HUES48 (cell line): ENCODE data around the gene PKD1.
"Not testable (repeated sequence)": the region's sequence is repeated elsewhere in the genome, so short reads cannot be mapped to it uniquely, and the experiment has no call there.

Experiments used
- H3K27ac ChIP-seq: one replicate; pipeline ENCODE4 v1.7.0; 2013; ENCODE audit warnings: low read depth, low read length, inconsistent platforms
- H3K27me3 ChIP-seq: 2 replicates; pipeline ENCODE4 v1.6.1; 2013; ENCODE audit warnings: mild to moderate bottlenecking, low read length; ENCODE audit not compliant: control insufficient read depth, insufficient read depth
- H3K36me3 ChIP-seq: 2 replicates; pipeline ENCODE4 v1.6.1; 2013; ENCODE audit warnings: low read length; ENCODE audit not compliant: control insufficient read depth, insufficient read depth
- H3K4me1 ChIP-seq: 2 replicates; pipeline ENCODE4 v1.6.1; 2013; ENCODE audit warnings: mild to moderate bottlenecking, low read length; ENCODE audit not compliant: control insufficient read depth, insufficient read depth
- H3K4me3 ChIP-seq: 2 replicates; pipeline ENCODE4 v1.5.1; 2013; ENCODE audit warnings: mild to moderate bottlenecking, low read depth, low read length
- H3K9ac ChIP-seq: 2 replicates; pipeline ENCODE4 v1.6.1; 2013; ENCODE audit warnings: mild to moderate bottlenecking, low read depth, low read length, moderate library complexity
- H3K9me3 ChIP-seq: 2 replicates; pipeline ENCODE4 v1.6.1; 2013; ENCODE audit warnings: low read length; ENCODE audit not compliant: control insufficient read depth, insufficient read depth

PKD1 gene

DNA sequence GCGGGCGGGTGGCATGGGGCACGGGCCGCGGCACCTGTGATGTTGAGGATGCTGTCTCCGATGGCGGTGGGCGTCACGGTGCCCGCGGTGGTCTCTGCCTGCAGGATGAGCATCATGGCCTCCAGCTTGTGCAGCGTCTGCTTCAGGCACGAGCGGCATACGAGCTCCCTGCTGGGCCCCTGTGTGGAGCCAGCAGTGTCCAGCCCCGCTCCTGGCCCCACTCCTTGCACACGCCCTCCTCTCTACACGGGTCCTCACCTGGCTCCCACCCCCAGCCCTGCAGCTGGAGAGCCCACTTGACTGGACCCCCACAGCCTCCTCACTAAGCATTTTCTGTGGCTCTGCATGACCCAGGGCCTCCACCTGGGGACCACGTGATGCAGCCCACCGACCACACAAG, 31.2 kb downstream of the PKD1 start:
- not testable (repeated sequence) for H3K9ac ChIP-seq
- peaks cover 19% of the 10 kb centered on the region for H3K36me3 ChIP-seq

DNA sequence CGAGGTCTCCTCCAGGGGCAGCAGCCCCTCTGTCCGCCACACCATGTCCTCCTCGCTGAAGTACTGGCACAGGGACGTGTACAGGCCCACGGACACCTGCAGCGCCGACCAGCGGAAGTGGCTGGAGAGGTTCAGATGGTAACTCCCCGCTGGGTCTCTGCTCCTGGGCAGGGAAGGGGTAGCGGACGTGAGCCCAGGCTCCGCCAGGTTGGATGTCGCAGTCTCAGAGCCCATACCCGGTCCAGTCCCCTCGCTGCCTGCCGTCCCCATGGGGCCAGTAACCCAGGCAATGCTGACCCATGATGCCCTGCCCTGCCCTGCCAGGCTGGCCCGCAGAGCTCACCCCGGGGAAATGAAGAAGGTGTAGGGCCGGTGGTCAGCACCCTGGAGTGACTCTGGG, 33.2 kb downstream of the PKD1 start:
- no peaks in the 10 kb centered on the region for H3K9me3 ChIP-seq

More for the DNA sequence above, 31.2 kb downstream of the PKD1 start:
- H3K27me3 ChIP-seq, H3K27ac ChIP-seq, H3K9me3 ChIP-seq, H3K4me3 ChIP-seq, H3K4me1 ChIP-seq: not testable (repeated sequence)

DNA sequence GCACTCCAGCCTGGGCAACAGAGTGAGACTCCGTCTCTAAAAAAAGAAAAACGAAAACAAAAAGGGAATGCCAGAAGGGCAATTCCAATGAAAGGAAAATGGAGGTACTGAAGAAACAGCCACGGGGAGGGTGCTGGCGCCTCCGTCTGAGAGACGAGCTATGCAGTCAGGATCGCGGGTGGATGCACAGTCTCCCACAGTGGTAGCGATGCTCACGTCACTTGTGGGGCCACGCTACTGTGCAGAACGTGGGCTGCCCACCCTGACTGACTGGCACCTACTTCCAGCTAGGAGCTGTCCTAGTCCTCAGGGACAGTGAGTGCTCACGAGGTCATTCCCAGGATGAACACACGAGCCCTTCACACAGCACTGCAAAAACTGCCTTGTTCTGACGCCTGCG, 34.1 kb downstream of the PKD1 start:
- H3K4me3 ChIP-seq = not testable (repeated sequence)

More for the DNA sequence above, 33.2 kb downstream of the PKD1 start:
- Histone ChIP-seq H3K36me3 (peaks cover 8% of the 10 kb centered on the region; the same call in 1 of the 2 replicates), H3K9ac (no peak overlapping the region), H3K4me3 (no peak overlapping the region), H3K4me1 (no peaks in the 10 kb centered on the region), H3K27ac (no peak overlapping the region), H3K27me3 (no peaks in the 10 kb centered on the region)

DNA sequence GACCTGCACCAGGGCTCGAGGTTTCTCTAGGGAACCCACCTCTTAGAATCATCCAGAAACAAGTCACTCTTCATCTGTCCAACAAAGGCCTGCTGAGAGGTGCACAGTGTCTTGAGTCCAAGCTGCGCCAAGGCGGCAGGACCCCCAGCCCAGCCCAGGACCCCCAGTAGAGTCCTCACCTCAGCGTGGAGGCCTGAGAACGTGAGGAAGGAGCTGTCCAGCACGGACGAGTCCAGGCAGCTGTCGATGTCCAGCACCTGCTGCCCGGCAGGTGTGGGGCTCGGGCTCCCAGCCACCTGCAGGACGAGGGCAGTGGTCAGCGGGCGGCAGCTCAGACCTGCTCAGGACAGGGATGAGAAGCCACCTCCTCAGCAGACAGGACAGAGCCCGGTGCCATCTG, 38.0 kb downstream of the PKD1 start:
- not testable (repeated sequence) for H3K27ac ChIP-seq, H3K4me3 ChIP-seq, H3K4me1 ChIP-seq, H3K9me3 ChIP-seq, H3K9ac ChIP-seq, H3K27me3 ChIP-seq
- peaks cover 23% of the 10 kb centered on the region for H3K36me3 ChIP-seq

More for the DNA sequence above, 34.1 kb downstream of the PKD1 start:
- H3K27me3 ChIP-seq, H3K9me3 ChIP-seq, H3K4me1 ChIP-seq, H3K27ac ChIP-seq, H3K9ac ChIP-seq: not testable (repeated sequence)
- H3K36me3 ChIP-seq = peaks cover 12% of the 10 kb centered on the region; the same call in 1 of the 2 replicates

DNA sequence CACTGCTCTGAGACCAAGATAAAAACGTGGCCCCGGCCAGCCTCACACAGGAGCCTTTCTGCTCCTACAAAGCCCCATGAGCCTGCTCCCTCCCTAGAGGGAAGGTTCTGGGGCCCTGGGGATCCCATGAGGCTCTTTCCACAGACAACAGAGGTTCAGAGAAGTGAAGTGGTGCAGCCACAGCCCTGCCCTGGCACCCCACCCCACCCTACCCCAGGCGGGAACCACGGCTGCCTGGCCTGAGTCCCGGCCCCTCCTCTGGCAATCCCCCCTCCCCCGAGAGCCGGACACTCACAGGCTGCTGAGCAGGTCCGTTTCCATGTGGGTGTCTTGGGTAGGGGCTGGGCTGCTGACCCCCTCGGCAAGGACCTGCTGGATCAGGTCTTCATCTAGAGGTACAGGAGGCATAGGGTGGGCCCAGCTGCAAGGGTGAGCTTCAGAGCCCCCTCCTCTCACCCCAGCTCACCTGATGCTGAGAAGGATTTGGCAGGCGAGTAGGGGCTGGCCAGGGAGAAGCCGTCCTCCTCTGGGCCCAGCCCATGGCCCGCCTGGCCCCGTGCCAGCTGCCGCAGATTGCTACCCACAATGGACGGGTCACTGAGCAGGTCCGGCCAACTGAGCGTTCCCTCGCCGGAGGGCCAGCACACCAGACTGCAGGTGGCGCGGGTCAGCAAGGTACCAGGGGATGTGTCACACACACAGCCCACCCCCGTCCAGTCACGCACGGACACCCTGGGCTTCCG, 38.7 kb downstream of the PKD1 start:
- H3K27ac ChIP-seq = no peak overlapping the region
- no peaks in the 10 kb centered on the region; the same call in 1 of the 2 replicates for H3K4me1 ChIP-seq
- H3K4me3 ChIP-seq = no peak overlapping the region
- H3K9me3 ChIP-seq = no peaks in the 10 kb centered on the region
- H3K27me3 ChIP-seq = no peaks in the 10 kb centered on the region
- H3K9ac ChIP-seq = no peak overlapping the region
- peaks cover 19% of the 10 kb centered on the region for H3K36me3 ChIP-seq

DNA sequence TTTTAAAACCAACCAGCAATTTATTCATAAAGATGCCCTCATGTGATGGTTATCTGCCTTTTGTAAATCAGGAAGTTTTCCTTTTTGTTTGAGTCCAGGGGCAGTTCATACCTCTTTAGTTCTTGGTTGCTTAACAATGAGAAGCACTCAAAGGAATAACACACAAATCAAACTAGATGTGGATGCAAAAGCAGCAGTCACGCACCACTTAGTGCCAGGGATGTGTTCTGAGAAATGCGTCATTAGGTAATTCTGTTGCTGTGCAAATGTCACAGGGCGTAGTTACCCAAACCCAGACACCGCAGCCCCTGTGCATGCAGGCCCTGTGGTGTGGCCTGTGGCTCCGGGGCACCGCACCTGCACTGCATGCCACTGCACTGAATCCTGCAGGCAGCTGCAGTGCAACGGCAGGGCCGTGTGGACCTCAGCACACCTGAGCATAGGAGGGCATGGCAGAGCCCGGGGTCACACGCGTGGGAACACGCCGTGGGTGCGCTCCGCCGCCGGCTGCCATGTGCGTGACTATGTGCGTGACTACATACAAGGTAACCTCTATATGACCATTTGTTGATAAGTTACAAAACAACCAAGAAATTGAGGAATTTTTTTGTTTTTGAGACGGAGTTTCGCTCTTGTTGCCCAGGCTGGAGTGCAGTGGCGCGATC, 39.6 kb downstream of the PKD1 start:
- H3K4me3 ChIP-seq = no peak overlapping the region
- no peaks in the 10 kb centered on the region for H3K9me3 ChIP-seq
- H3K36me3 ChIP-seq = peaks cover 14% of the 10 kb centered on the region
- H3K27me3 ChIP-seq = no peaks in the 10 kb centered on the region
- no peak overlapping the region for H3K9ac ChIP-seq
- H3K4me1 ChIP-seq = peaks cover 4% of the 10 kb centered on the region; the same call in 1 of the 2 replicates
- no peak overlapping the region for H3K27ac ChIP-seq

DNA sequence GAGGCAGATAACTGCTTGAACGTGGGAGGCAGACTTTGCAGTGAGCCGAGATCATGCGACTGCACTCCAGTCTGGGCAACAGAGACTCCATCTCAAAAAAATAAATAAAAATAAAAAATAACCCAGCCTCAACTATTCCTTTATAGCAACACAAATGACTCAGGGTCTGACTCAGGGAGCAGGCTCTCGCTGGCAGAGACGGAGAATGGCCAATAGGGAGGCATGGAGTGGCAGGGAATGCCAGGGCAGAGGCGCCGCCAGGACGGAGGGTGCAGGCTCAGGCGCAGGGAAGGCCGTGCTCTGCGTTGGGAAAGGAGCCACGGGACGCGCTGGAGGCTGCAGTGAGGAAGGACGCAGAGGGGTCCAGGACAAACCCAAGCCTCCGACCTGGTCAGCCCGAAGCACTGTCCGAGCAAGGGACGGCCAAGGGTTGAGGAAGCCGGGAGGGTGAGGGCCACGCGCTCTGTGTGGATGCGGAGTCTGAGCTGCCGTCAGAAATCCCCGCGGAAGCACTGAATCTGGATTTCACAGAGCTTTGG, 40.3 kb downstream of the PKD1 start:
- Histone ChIP-seq H3K9me3 (no peaks in the 10 kb centered on the region), H3K4me1 (peaks cover 4% of the 10 kb centered on the region; the same call in 1 of the 2 replicates), H3K36me3 (peaks cover 14% of the 10 kb centered on the region), H3K4me3 (no peak overlapping the region), H3K9ac (no peak overlapping the region), H3K27me3 (no peaks in the 10 kb centered on the region), H3K27ac (no peak overlapping the region)

DNA sequence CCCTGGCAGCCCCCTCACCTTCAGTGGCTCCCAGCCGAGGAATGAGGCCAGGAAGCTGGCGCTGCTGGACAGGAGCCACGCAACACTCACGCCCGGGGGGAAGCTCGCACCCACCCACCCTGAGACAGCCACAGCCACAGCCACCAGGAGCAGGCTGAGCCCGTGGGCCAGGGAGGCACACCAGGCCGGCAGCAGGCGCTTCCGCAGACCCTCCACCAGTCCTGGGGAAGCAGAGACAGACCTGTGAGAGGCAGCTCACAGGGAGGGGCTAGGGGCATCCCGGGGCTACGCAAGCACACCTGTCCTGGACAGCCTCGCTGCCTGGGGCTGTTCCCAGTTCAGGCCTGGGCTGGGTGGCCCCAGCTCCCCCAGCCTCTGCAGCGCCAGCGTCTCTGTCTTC, 41.9 kb downstream of the PKD1 start:
- H3K27ac ChIP-seq = no peak overlapping the region
- peaks cover 4% of the 10 kb centered on the region; the same call in 1 of the 2 replicates for H3K4me1 ChIP-seq
- H3K4me3 ChIP-seq = no peak overlapping the region
- H3K9me3 ChIP-seq = no peaks in the 10 kb centered on the region
- H3K36me3 ChIP-seq = peaks cover 26% of the 10 kb centered on the region
- no peaks in the 10 kb centered on the region for H3K27me3 ChIP-seq
- no peak overlapping the region for H3K9ac ChIP-seq

DNA sequence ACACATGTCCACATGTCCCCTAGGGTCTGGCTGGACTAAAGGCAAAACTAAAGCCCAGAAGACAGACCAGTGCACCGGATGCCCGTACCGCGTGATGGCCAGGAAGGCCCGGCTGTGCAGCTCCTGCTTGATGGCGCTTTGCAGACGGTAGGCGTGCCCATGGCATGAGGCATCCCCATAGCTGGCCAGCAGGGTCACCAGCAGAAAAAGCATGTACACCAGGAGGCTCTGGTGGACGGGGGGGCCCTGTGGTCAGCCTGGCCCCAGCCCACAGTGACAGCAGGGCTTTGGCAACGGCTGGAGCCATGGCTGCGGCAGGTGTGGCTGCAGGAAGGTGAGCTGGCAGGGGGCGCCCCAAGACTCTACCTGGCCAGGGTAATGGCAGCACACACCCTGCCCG, 42.8 kb downstream of the PKD1 start:
- Histone ChIP-seq H3K4me1 (peaks cover 4% of the 10 kb centered on the region; the same call in 1 of the 2 replicates), H3K27me3 (no peaks in the 10 kb centered on the region), H3K27ac (no peak overlapping the region), H3K9ac (no peak overlapping the region), H3K4me3 (no peak overlapping the region), H3K9me3 (no peaks in the 10 kb centered on the region), H3K36me3 (peaks cover 34% of the 10 kb centered on the region)

DNA sequence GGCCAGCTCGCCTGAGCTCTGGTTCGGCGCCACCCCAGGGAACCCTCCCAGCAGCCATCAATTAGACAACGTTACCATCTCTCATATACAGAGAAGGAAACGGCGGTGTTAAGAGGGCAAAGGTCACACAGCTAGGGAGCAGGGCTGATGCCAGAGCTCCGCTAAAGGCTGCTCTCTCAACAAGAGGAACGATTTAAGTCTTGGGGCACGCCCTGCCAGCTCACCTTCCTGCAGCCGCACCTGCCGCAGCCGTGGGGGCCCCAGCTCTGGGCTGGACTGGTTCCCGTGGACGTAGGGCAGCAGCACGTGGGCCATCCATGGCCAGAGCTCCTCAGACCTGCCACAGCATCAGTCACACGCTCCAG, 43.5 kb downstream of the PKD1 start:
- H3K36me3 ChIP-seq = peaks cover 38% of the 10 kb centered on the region
- no peaks in the 10 kb centered on the region for H3K27me3 ChIP-seq
- H3K27ac ChIP-seq = no peak overlapping the region
- no peak overlapping the region for H3K9ac ChIP-seq
- H3K4me3 ChIP-seq = no peak overlapping the region
- no peaks in the 10 kb centered on the region for H3K9me3 ChIP-seq
- H3K4me1 ChIP-seq = peaks cover 4% of the 10 kb centered on the region; the same call in 1 of the 2 replicates
